Raji (cell line): ENCODE measurements around the gene FER.

ENCODE experiments used
- POLR2A ChIP-seq: IDR thresholded peaks from 2 replicates; pipeline ENCODE4 v1.6.1; 2011; ENCODE audit warnings: low read depth, low read length, control low read depth; ENCODE audit not compliant: insufficient read depth

Gene FER

DNA sequence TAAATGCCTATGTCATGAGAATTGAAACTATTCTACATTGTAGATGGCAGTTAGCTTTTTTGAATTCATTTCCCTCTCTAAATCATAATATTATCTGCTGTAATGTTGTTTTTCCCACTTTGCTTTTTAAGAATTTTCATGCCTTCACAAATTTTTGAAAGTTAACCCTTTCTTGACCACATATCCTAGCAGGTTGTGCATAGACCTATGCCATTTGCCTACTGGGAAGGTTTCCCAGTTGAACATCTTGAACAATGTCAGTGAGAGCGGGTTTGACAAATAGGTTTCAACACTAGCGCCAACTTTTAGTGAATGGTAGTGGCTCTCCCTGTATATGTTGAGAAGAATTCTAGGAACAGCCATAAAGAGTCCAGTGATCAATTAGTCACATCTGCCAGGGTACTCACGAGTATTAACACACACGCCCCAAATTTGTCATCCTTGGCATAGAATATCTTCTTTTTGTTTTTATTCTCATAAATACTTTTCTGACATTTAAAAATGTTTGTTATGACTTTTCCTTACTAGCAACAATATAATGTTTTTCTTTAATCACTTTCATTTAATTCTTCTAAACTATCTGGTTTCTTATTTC is 354.5 kb downstream of the FER start:
- no peak for TF ChIP-seq POLR2A

DNA sequence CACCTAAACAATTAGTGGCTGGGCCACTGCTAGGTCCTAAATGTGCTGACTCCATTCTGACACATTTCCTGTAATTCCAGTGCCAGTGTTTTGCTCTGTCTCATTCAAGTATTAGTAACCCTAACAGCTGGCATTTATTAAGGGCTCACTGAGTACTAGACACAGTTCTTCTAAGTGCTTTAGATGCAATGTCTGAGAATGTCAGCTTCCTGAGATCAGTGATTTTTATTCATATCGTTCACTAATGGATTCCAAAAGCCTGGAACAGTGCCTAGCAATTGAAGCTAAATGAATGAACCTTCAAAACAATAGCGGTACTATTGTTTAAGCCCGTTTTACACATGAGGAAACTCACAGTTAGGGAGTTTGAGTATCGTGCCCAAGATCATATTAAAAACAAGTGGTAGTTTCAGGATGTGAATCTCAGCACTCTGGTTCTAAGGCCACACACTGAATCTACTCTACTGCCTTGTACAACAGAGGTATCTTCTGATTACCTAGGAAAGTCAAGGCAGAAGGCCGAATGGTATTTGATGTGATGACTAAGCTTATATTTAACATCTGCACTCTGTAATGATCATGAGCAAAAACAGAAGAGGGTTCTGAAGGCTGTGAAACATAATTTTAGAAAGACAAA is 358.1 kb downstream of the FER start:
- TF ChIP-seq POLR2A: no peak

DNA sequence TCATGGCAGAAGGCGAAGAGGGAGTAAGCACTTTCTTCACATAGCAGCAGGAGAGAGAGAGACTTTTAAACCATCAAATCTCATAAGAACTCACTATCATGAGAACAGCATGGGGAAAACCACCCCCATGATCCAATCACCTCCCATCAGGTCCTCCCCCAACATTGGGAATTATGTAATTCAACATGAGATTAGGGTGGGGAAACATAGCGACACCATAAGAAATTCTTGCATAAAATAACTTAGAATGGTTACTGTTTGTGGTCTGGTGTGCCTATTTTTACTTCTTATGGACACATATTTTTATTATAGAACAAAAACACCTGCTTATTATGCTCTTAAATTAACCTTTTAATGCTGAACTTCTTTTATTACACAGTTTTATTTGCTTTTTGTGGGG is 364.0 kb downstream of the FER start:
- TF ChIP-seq POLR2A: no peak

DNA sequence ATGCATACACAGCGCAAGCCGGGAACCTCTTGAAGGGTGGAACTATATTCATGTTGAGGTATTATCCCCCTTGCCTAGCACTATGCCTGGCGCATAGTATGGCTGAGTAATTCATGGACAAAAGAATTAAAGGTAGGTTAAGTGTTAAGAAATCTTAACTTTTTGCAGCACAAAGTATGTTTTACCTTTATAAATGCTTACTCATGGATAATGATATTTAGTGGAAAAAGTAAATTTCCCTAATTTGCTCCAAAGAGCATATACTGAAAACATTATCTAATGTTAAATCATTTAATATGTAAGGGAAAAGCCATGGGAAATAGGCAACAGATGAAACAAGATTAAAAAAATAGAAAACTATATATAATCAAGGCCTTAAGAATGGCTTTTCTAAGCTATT is 365.9 kb downstream of the FER start:
- no peak for TF ChIP-seq POLR2A

DNA sequence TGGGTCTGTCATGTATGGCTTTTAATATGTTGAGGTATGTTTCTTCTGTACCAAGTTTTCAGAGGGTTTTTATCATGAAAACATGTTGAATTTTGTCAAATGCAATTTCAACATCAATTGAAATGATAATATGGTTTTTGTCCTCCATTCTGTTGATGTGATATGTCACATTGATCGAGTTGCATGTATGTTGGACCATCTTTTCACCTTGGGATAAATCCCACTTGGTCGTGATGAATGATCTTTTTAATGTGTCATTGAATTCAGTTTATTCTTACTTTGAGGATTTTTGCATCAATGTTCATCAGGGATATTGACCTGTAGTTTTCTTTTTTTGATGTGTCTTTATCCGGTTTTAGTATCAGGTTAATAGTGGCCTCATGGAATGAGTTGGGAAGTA is 373.5 kb downstream of the FER start:
- no peak for TF ChIP-seq POLR2A

DNA sequence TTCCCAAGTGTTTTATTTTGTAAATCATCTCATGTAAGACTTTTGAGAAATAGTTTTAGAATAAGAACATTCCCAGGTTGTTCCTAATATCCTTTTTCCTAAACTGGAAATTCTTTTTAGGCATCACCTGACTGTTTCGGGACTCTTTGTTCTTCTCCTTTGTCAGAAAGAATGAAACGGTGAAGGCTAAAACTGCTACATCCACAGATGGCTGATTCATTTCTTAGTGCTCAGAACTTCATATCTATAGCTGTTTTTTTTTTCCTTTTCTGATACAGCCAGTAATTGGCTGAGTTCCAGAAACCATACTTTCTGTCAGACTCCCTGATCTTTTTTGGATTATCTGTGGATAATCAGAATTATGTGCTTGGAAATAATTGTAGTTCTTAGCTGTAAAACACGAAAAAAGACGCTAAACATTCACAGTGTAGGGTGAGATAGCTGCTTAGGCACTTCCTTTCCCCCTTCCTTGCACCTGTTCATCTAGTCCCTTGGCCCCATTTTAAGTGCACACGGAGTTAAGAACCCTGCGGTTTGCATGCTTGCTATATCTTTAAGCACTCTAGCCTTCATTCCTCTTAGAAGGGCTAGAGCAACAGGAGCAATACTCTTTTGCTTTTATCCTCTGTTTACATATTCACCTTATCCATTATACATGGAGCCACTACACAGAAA is 378.2 kb downstream of the FER start:
- TF ChIP-seq POLR2A: no peak

DNA sequence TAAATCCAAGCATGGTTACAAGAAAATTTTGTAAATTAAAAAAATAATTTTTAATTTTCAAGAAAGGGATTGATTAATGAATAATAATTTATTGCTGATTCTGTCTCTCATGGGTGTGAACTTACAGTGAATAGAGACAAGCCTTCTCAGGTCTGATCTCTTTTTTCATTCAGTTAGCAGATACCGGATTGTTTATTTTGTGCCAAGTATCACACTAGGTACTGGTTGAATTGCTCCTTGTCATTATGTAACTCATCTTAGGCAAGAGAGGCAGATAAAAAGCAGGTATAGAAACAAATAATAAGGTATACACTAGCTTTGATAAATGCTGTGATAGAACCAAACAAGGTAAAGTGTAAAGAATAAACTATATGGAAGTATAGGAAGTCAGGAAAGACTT is 378.8 kb downstream of the FER start:
- TF ChIP-seq POLR2A: no peak

DNA sequence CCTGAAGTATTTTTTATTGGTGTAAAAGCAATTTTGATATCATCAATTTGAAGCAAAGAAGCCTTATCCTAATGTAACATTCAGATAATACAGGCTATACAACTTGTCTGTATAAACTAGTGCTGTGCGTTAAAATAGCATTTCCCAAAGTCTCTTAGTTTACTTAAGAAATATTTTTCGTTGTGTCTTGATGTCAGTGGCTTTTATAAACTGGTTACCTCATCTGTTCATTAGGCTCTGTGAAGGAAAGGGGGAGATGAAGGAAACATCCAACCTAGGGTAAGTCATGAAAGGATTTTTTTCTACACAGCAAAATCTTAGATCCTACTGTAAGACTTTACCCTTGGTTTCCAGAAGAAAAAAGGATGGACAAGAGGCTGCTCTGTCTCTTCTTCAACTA is 389.2 kb downstream of the FER start:
- no peak for TF ChIP-seq POLR2A

DNA sequence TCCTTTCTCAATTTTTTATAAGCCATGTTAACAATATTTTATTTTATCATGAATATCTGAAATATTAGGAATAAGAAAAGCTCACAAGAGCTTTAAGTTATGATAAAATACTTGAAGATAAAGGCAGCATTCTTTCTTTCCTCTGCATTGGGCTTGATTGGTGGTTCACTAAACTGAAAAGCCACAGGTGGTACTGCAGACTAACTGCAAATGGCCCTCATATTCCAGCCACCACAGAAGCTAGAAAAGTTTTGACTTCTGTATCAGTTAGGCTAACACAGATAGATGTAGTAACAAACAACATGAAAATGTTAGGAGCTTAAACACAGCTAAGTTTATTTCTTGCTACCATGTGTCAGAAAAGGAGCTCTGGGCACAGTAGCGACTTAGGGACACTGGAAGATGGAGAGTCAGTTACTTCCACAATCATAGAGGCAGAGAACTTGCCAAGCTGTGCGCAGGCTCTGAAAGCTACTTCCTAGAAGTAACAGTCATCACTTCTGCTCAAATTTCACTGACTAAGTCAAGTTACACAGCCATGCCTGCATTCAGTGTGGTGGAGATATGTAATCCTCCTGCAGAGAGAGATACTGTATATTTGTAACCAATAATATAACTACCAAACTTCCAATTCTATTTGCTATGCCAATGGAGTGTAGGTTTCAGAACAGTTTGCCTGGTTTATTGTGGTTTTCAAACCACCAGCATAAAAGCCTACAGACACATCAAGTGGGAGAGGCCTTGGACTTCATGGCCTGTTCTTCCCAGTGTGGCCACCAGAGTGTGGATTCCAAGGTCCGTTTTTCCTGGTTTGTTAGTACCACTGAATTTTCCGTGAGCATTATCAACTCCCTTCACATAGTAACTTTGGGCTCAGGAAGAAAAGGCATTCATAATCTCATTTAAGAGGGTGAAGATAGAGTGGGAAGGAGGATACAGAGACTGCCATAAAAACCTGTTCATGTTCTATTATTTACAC is 393.8 kb downstream of the FER start:
- no peak for TF ChIP-seq POLR2A

DNA sequence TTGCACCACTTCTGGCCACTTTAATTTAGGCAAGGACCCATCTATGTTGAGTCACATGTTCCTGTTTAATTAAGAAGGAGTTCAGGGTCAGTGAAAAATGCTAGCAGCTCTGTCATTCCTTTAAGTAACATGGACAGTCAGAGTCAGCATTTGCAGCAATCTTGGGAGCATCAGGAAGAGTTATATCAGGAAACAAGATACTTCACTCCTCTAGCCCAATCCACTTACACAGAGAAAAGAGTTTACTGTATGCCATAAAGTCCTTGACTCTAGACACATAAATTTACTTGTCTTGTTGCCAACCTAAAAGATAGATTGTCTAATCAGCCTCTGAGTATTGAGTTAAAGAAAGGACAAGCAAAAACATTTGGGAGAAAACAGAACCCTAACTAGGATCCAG is 395.3 kb downstream of the FER start:
- no peak for TF ChIP-seq POLR2A

DNA sequence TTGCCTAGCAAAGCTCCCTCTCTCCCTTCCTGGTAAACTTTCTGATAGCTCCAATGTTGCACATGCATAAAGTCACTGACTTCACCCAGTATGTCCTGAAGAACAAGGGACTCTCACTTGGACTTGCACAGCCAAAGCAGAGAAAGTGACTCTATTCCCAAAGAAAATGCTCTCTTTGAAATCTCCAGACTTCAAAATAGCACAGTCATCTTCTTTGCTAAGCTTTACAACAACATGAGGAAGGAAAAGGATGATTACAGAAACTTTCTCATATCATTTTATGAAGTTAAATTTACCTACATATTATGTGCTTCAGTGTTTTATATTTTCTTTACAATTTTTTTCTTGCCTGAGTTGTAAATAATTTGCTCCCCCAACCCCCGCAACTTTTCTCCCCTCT is 397.4 kb downstream of the FER start:
- no peak for TF ChIP-seq POLR2A

DNA sequence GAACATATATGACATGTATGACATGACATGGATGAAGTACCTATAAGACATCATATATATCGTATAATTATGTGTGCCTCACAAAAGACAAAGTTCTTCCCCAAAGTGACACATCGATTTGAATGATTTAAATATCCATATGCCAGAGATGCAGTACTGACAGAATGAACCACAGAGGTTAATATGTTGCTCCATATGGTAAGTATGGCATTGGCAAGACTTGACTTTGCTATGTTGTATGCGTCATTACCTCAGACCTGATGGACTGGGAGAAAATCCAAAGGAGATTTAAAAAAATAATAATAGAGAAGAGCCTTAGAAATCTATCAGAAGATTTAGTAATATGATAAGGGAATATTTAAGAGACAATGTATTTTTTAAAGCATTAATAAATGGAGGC is 398.9 kb downstream of the FER start:
- no peak for TF ChIP-seq POLR2A

DNA sequence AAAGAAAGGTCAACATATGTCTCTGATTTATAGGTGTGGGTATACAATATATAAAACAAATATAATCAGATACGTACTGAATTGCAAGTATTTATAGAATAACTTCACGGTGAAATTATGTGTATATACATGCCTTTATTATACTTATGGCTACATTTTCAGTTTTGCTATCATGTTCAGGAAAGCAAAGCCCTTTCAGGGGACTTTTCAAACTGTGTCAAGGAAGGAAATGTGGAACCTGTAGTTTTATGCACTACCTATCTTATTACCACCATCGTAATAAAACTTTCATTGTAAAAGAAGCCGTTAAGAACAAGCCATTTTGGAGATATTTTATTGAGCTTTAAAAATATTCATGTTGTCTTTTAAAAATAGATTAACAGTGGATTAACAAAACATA is 404.9 kb downstream of the FER start:
- no peak for TF ChIP-seq POLR2A

DNA sequence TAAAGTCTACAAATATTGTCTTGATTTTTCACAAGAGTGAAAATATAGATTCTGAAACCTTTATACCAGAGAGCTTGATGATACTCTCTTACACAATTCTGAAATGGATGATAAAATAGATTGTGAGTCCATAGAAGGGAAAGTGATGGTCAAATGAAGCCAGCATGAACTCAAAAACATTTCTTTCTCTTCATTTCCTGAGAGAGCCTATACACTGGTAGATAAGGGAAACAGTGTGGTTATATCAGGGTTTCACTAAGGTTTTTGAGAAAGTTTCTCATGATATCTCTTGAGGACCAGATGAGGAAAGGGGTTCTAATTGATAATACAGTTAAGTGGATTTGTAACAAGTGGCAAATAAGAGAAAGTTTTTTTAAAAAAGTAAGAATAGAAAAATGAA is 407.9 kb downstream of the FER start:
- TF ChIP-seq POLR2A: no peak

DNA sequence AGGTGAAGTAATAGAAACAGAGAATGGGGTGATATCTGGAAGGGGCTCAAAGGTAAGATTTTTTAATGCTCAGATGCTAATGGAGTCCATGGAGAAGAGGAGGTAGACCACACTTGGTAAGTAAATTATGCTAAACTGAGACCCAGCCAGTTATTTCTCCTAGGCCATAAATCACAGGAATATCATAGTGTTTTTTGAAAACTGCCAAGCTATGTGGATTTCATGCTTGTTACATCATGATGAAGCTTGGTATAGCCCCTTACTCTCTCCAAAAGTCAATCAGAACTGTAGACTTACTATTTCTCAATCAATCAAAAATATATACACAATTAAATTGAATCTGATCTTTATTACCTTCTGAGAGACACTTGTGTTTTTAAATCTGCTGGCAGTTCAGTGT is 409.2 kb downstream of the FER start:
- no peak for TF ChIP-seq POLR2A
